Measurements from ENCODE around the gene MTFR1L. TPM values are rescaled to one million over a fixed set of nuclear protein-coding genes. Genes with fewer than 3 reads are reported as not detected.

MTFR1L gene
- total RNA-seq, 2 donors from 2014 or later: 154 to 303 TPM

DNA sequence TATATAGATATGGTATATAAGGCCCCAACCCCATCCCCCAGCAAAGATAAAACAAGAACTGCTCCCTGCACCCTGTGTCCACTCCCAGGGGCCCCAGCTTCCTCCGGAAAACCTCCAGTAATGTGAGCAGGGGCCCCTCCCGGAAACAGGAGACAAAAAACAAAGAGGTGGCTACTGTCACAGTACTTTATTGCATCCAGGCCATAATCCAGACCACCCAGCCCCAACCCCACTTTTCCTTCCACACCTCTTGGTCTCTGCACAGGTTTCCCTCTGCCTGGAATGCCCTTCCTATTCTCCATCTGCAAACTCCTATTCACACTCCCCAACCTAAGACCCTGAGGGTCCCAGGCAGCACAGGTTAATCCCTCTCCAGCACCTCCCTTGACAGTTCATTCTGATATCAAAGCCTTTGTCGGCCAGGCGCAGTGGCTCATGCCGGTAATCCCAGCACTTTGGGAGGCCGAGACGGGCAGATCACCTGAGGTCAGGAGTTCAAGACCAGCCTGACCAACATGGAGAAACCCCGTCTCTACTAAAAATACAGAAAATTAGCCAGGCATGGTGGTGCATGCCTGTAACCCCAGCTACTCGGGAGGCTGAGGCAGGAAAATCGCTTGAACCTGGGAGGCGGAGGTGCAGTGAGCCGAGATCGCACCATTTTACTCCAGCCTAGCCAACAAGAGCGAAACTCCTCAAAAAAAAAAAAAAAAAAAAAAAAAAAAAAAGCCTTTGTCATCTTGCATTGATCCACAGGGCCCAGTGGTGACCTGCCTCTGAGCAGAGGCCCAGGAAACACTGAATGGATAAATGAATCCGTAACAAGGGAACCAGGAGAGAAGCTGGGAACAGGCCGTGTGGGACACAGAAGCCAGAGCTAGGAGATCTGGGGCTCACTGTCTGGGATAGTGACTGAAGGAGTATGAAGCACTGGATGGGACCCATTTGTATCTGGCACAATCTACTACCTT lies 41.8 kb downstream of the MTFR1L start:
- DNase-seq (ENCODE audit: low spot score): no peak
- TF ChIP-seq, protein P1, sequence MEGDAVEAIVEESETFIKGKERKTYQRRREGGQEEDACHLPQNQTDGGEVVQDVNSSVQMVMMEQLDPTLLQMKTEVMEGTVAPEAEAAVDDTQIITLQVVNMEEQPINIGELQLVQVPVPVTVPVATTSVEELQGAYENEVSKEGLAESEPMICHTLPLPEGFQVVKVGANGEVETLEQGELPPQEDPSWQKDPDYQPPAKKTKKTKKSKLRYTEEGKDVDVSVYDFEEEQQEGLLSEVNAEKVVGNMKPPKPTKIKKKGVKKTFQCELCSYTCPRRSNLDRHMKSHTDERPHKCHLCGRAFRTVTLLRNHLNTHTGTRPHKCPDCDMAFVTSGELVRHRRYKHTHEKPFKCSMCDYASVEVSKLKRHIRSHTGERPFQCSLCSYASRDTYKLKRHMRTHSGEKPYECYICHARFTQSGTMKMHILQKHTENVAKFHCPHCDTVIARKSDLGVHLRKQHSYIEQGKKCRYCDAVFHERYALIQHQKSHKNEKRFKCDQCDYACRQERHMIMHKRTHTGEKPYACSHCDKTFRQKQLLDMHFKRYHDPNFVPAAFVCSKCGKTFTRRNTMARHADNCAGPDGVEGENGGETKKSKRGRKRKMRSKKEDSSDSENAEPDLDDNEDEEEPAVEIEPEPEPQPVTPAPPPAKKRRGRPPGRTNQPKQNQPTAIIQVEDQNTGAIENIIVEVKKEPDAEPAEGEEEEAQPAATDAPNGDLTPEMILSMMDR (IDR thresholded peaks at IDR 0.05): no peak
- no peaks in the 10 kb centered on the region for H3K36me3 ChIP-seq
- H3K27ac ChIP-seq: no peak overlapping the region
- no peaks in the 10 kb centered on the region for H3K27me3 ChIP-seq
- H3K9me3 ChIP-seq: no peaks in the 10 kb centered on the region
- no peak overlapping the region for H3K4me3 ChIP-seq
- H3K4me1 ChIP-seq: peaks cover 0 to 15% of the 10 kb centered on the region in 2 donors

DNA sequence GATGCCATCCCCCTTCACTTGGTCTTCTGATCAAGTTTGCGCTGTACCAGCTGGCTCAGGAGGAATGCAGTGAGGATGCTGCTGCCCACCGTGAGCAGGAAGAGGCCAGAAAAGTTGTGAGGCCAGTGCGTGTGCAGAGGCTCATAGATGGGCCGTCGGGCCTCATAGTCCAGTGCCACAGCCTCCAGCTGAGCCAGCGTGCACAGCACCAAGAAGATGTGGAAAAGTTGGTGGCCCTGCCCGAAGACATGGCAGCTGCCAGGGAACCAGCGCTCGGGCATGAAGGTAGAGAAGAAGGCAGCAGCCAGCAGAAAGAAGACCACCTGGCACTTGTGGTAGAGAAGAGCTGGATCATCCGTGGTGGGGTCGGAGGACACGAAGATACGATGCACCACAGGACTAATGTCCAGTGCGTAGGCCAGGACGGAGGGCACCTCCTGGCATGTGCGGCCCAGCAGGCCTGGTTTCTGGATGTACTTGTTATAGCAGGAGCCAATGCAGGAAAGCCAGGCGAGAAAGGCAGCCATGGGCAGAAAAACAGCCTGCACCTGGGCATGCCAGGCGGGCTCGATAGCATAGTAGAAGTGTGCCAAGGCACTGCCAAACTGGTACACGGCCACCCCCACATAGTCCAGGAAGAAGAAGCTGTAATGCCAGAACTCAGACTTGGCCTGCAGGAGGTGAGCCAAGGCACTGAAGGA lies 43.2 kb downstream of the MTFR1L start:
- Histone ChIP-seq H3K4me1 (peaks cover 0 to 15% of the 10 kb centered on the region in 2 donors), H3K27ac (no peak overlapping the region), H3K36me3 (no peaks in the 10 kb centered on the region), H3K9me3 (no peaks in the 10 kb centered on the region), H3K4me3 (no peak overlapping the region), H3K27me3 (no peaks in the 10 kb centered on the region)
- no peak for DNase-seq (ENCODE audit: low spot score)
- TF ChIP-seq, protein P1 (IDR thresholded peaks at IDR 0.05): no peak

DNA sequence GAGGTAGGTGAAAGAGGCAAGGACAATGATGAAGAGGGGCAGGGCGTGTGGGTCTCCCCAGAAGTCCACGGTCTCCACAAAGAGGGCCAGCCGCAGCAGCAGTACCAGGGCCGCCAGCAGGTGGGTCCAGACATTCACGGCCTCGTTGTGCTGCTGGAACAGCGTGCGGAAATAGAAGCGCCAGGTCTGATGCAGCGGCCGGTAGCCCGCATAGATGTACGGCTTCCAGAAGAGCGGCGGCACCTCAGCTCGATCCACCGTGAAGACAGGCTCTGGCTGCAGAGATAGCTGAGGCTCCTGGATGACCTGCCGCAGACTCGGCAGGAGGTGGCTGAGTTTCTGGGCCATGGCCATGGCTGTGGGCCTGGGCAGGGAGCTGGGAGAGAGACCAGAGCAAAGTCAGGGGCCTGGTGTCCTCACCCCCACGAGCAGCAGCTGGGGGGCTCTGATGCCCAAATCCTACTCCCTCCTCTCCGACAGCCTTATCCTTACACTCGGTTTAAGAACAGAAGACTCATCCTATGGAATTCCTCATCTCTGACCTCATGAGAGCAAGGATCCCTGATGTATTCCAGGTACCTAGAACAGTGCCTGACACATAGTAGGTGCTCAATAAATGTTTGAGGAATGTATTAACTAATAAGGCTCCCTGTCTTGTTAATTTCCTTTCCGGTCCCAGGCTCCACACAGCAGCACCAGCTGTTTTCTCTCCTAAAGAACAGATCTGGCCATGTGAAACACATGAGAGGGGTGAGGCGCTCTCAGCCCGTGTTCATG lies 43.9 kb downstream of the MTFR1L start:
- no peaks in the 10 kb centered on the region for H3K27me3 ChIP-seq
- no peaks in the 10 kb centered on the region for H3K36me3 ChIP-seq
- H3K27ac ChIP-seq: no peak overlapping the region
- no peak for DNase-seq (ENCODE audit: low spot score)
- TF ChIP-seq, protein P1 (IDR thresholded peaks at IDR 0.05): no peak
- H3K4me3 ChIP-seq: no peak overlapping the region
- H3K4me1 ChIP-seq: peaks cover 0 to 10% of the 10 kb centered on the region in 2 donors
- H3K9me3 ChIP-seq: no peaks in the 10 kb centered on the region

DNA sequence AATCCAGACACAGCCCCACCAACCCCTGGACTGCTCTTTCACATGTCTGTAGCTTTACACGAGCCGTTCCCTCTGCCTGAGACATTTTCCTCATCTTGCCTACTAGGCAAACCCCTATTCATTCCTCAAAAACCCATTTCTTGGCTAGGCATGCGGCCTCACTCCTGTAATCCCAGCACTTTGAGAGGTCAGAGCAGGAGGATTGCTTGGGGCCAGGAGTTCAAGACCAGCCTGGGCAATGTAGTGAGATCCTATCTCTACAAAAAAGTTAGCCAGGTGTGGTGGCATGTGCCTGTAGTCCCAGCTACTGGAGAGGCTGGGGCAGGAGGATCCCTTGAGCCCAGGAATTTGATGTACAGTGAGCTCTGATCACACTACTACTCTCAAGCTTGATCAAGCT lies 44.7 kb downstream of the MTFR1L start:
- no peaks in the 10 kb centered on the region for H3K9me3 ChIP-seq
- TF ChIP-seq, protein P1 (IDR thresholded peaks at IDR 0.05): no peak
- H3K36me3 ChIP-seq: no peaks in the 10 kb centered on the region
- no peak overlapping the region for H3K4me3 ChIP-seq
- H3K4me1 ChIP-seq: peaks cover 0 to 5% of the 10 kb centered on the region in 2 donors
- H3K27me3 ChIP-seq: no peaks in the 10 kb centered on the region
- H3K27ac ChIP-seq: no peak overlapping the region
- no peak for DNase-seq (ENCODE audit: low spot score)

DNA sequence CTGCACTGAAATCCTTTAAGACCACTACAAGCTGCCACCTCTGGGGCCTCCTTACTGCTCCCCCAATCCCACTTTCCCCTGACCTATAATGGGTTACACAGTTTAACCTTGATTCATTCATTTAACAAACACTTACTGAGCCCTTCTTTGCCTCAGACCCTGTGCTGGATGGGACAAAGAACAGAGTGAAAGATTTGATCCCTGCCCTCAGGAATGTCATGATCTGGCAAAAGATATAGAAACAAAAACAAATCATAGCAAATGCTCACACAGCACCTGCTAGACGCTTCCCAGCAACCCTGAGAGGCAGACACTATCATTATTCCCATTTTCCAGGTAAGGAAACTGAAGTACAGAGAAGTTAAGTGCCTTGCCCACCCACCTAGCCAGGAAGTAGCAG lies 46.5 kb downstream of the MTFR1L start:
- no peaks in the 10 kb centered on the region for H3K36me3 ChIP-seq
- no peaks in the 10 kb centered on the region for H3K27me3 ChIP-seq
- H3K9me3 ChIP-seq: no peaks in the 10 kb centered on the region
- TF ChIP-seq, protein P1 (IDR thresholded peaks at IDR 0.05): no peak
- H3K4me3 ChIP-seq: no peak overlapping the region
- DNase-seq (ENCODE audit: low spot score): no peak
- H3K27ac ChIP-seq: no peak overlapping the region
- H3K4me1 ChIP-seq: peaks cover 0 to 3% of the 10 kb centered on the region in 2 donors

All from right atrium auricular region (tissue), 2 donors.